Erythroblast (primary cell): ENCODE data around the gene ATP8A1.

Experiments
- GATA1 ChIP-seq: IDR thresholded peaks from 2 replicates; pipeline ENCODE4 v1.6.1; 2011; ENCODE audit warnings: low read depth, mild to moderate bottlenecking, control low read depth, low read length, moderate library complexity
- POLR2A ChIP-seq: IDR thresholded peaks from 2 replicates; pipeline ENCODE4 v1.6.1; 2011; ENCODE audit warnings: mild to moderate bottlenecking, low read length

GRCh38 chr4:42562016-42562415 lies 94.9 kb downstream of the ATP8A1 start:
- no peak for TF ChIP-seq POLR2A
- TF ChIP-seq GATA1, result no peak
